GM23338 (cell line): ENCODE results near the gene ZBTB5. TPM values are rescaled to one million over a fixed set of nuclear protein-coding genes. Genes with fewer than 3 reads are reported as not detected.

Experiments used
- ATAC-seq: fragments of 200-7000 bp; cut with Tn5 transposase; 3 replicates; pipeline ENCODE4 v1.9.1; 2020
- DNase-seq: peaks from one replicate; pipeline ENCODE4 v3.0.0-alpha.2; 2015; ENCODE audit warnings: low spot score
- H2AFZ ChIP-seq: fragments of 200-600 bp; sonication (generic); 2 replicates; pipeline ENCODE4 v1.8.0; 2016; ENCODE audit warnings: antibody characterized with exemption, mild to moderate bottlenecking, moderate library complexity
- H3F3A ChIP-seq: fragments of 200-600 bp; sonication (generic); replicated peaks from 2 replicates; pipeline ENCODE4 v1.8.0; 2017; ENCODE audit warnings: antibody characterized with exemption, mixed run types, low read depth
- H3K27ac ChIP-seq: fragments of 200-600 bp; sonication (generic); 2 replicates; pipeline ENCODE4 v1.6.1; 2016; ENCODE audit warnings: low read depth
- H3K27me3 ChIP-seq: fragments of 200-600 bp; sonication (generic); 2 replicates; pipeline ENCODE4 v1.8.0; 2016; ENCODE audit warnings: mild to moderate bottlenecking, mixed run types, moderate library complexity; ENCODE audit not compliant: insufficient read depth
- H3K36me3 ChIP-seq: fragments of 200-600 bp; sonication (generic); 2 replicates; pipeline ENCODE4 v1.8.0; 2016; ENCODE audit warnings: mild to moderate bottlenecking; ENCODE audit not compliant: insufficient read depth
- H3K4me1 ChIP-seq: fragments of 200-600 bp; sonication (generic); 2 replicates; pipeline ENCODE4 v1.8.0; 2016; ENCODE audit warnings: mild to moderate bottlenecking, moderate library complexity; ENCODE audit not compliant: insufficient read depth
- H3K4me2 ChIP-seq: fragments of 200-600 bp; sonication (generic); 2 replicates; pipeline ENCODE4 v1.7.1; 2017; ENCODE audit warnings: mixed run types
- H3K4me3 ChIP-seq: fragments of 200-600 bp; sonication (generic); 2 replicates; pipeline ENCODE4 v1.6.1; 2016; ENCODE audit warnings: mixed run types
- H3K79me2 ChIP-seq: fragments of 200-600 bp; sonication (generic); replicated peaks from 2 replicates; pipeline ENCODE4 v1.8.0; 2017; ENCODE audit warnings: mild to moderate bottlenecking; ENCODE audit not compliant: insufficient read depth
- H3K9me2 ChIP-seq: fragments of 200-600 bp; sonication (generic); 2 replicates; pipeline ENCODE4 v1.8.0; 2017; ENCODE audit not compliant: insufficient read depth
- H4K20me1 ChIP-seq: fragments of 200-600 bp; sonication (generic); replicated peaks from 2 replicates; pipeline ENCODE4 v1.8.0; 2017; ENCODE audit warnings: mild to moderate bottlenecking; ENCODE audit not compliant: insufficient read depth
- H3K27ac Mint-ChIP-seq: 2 replicates; pipeline ENCODE4 v1.8.0; 2020; ENCODE audit warnings: inconsistent platforms, mild to moderate bottlenecking, moderate library complexity, mixed read lengths
- H3K27me3 Mint-ChIP-seq: 3 replicates; pipeline ENCODE4 v1.8.0; 2022; ENCODE audit warnings: low read depth, mild to moderate bottlenecking, moderate library complexity, mixed read lengths, inconsistent platforms; ENCODE audit not compliant: insufficient read depth, poor library complexity
- H3K36me3 Mint-ChIP-seq: 3 replicates; pipeline ENCODE4 v1.8.0; 2021; ENCODE audit warnings: low read depth, mild to moderate bottlenecking, inconsistent platforms, moderate library complexity, mixed read lengths
- H3K4me1 Mint-ChIP-seq: 3 replicates; pipeline ENCODE4 v1.8.0; 2020; ENCODE audit warnings: mild to moderate bottlenecking, inconsistent platforms, mixed read lengths
- H3K4me3 Mint-ChIP-seq: 3 replicates; pipeline ENCODE4 v1.8.0; 2021; ENCODE audit warnings: moderate library complexity, mild to moderate bottlenecking, inconsistent platforms, mixed read lengths
- H3K9me3 Mint-ChIP-seq: 3 replicates; pipeline ENCODE4 v1.8.0; 2020; ENCODE audit warnings: moderate library complexity, mild to moderate bottlenecking, inconsistent platforms, mixed read lengths
- CREB1 ChIP-seq: fragments of 250-450 bp; sonication (Bioruptor Pico); IDR thresholded peaks from 2 replicates; pipeline ENCODE4 v1.5.0; 2020; ENCODE audit warnings: low read depth, mild to moderate bottlenecking, moderate library complexity
- CTCF ChIP-seq, 2 experiments: fragments of 200-600 bp in 1 of 2; sonication (generic) in 1 of 2; conservative IDR thresholded peaks; 2 replicates each; pipeline versions ENCODE4 v1.5.1 to v1.6.1; 2016 to 2017; ENCODE audit warnings: antibody characterized with exemption in 2 of 2, low read depth in 2 of 2, mild to moderate bottlenecking in 2 of 2, moderate library complexity in 1 of 2
- POLR2AphosphoS5 ChIP-seq: IDR thresholded peaks from 2 replicates; pipeline ENCODE4 v1.6.1; 2016; ENCODE audit warnings: antibody characterized with exemption, low read depth
- STAT1 ChIP-seq: IDR thresholded peaks from one replicate; pipeline ENCODE4 v1.6.1; 2016; ENCODE audit warnings: antibody characterized with exemption; ENCODE audit not compliant: unreplicated experiment
- ZNF462 ChIP-seq: fragments of 250-450 bp; sonication (Bioruptor Pico); IDR thresholded peaks from 2 replicates; pipeline ENCODE4 v1.5.0; 2020; ENCODE audit warnings: mild to moderate bottlenecking, moderate library complexity
- polyA plus RNA-seq: library from polyadenylated mRNA; unstranded; fragments of >200 nt; fragmentation: Nextera tagmentation; extraction: Ambion mirVana; gene quantifications from 2 replicates; pipeline ENCODE4 v1.2.1, GENCODE V29; 2016
- total RNA-seq: library from RNA; depleted of rRNA; stranded (reverse); fragments of >200 nt; shearing (Covaris generic); gene quantifications from 2 replicates; pipeline ENCODE4 v1.2.3, GENCODE V29; 2014

ZBTB5 gene
- total and polyA plus RNA-seq, 2 experiments from 2014 or later: 2.8 to 19.5 TPM

GRCh38 chr9:37415011-37415719 is 50.1 kb downstream of the ZBTB5 start:
- H3K9me3 Mint-ChIP-seq: no peaks in the 10 kb centered on the region
- no peaks in the 10 kb centered on the region for H4K20me1 ChIP-seq
- peak overlapping the region; percentile 25; the same call in 1 of the 2 replicates for H3K4me3 ChIP-seq
- H3K36me3 Mint-ChIP-seq: no peaks in the 10 kb centered on the region; the same call in 2 of the 3 replicates
- H3K4me1 Mint-ChIP-seq: peaks cover 34% of the 10 kb centered on the region
- H2AFZ ChIP-seq: no peak overlapping the region
- H3K36me3 ChIP-seq: no peaks in the 10 kb centered on the region
- H3K79me2 ChIP-seq: no peaks in the 10 kb centered on the region
- H3K4me3 Mint-ChIP-seq: peak overlapping the region; percentile 42
- peak overlapping the region; percentile 89 for H3K27ac Mint-ChIP-seq
- H3F3A ChIP-seq: peaks cover 4% of the 10 kb centered on the region; the same call in 1 of the 2 replicates
- peak overlapping the region; percentile 83 for H3K27ac ChIP-seq
- 0 out of 2 replicates have a peak, but pooled peaks cover 3% of the 10 kb centered on the region for H3K9me2 ChIP-seq
- peaks cover 11% of the 10 kb centered on the region for H3K27me3 Mint-ChIP-seq
- no peaks in the 10 kb centered on the region for H3K27me3 ChIP-seq
- peak; percentile 42 for TF ChIP-seq ZNF462 (CRISPR knock-in tag)
- 0 out of 2 replicates have a peak, but pooled peaks have one; percentile 34 for TF ChIP-seq POLR2AphosphoS5
- TF ChIP-seq STAT1: no peak
- TF ChIP-seq CREB1 (CRISPR knock-in tag): peak; percentile 74
- peak; percentile 71 to 81 for TF ChIP-seq CTCF (conservative IDR thresholded peaks at IDR 0.05; ENCODE audit: low read depth in 2 of 2)
- H3K4me1 ChIP-seq: peaks cover 20% of the 10 kb centered on the region
- peak; percentile 70 for ATAC-seq
- peak; percentile 92 for DNase-seq
- H3K4me2 ChIP-seq: peak overlapping the region; percentile 68
